ENCODE data around the gene ADAM8.
"Not testable (repeated sequence)": the region's sequence is repeated elsewhere in the genome, so short reads cannot be mapped to it uniquely, and the experiment has no call there.

ADAM8 gene

DNA sequence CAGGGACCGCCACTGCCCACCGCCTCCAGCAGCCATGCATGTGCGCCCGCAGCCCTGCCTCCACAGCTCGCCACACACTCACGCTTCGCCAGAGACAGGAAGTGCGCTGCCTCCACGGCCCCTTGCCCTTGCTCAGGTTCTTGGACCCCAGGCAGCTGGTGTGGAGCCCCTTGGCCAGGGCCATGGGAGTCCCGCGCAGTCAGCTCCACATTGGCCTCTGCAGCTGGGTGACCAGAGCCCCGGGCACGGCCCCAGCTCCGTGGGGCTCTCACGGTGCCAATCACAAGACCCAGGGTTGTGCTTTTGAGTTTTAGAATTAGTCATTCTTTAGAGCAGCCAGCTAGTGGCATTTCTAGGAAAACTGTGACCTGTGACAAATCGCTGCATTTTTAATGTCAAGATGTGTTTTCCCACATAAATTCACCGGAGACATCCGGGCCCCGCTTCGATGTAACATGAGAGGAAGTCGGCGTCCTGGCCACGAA lies 50.9 kb downstream of the ADAM8 start:
- DNase-seq (ENCODE audit: low spot score), result peak; percentile 29
- Mint-ChIP-seq H3K9me3 (no peaks in the 10 kb centered on the region), H3K36me3 (ENCODE audit: low read depth) (no peaks in the 10 kb centered on the region), H3K4me3 (peak overlapping the region; percentile 46), H3K27ac (peak overlapping the region; percentile 55), H3K4me1 (ENCODE audit: low read depth) (peaks cover 12% of the 10 kb centered on the region), H3K27me3 (ENCODE audit: low read depth) (peaks cover 22% of the 10 kb centered on the region)

DNA sequence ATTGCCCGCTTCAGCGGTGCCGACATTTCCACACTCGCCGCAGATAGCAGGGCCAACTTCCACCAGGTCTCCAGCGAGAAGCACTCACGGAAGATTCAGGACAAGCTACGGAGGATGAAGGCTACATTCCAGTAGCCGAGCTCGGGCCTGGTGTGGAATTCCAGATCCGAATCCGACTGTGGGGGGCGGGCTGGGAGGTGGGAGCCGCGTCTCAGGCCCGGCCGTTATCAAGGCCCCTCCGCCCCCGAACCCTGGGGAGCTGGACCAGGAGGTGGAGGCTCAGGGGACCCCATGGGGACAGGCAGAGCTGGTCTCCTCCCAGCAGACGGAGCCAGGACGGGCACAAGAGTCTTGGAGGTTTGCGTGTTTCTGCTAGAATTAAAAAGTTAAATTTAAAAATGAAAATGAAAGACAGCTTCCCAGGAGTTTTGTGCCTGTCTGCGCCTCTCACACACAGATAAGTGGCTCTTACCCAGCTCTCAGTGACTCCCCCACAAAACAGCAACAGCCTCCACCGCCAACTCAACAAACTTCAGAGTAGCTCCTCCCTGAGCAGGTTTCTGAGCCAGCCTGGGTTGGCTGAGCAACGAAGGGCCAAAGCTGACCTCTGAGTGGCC lies 51.8 kb downstream of the ADAM8 start:
- no peaks in the 10 kb centered on the region for H3K9me3 Mint-ChIP-seq
- no peak for DNase-seq (ENCODE audit: low spot score)
- H3K27me3 Mint-ChIP-seq (ENCODE audit: low read depth), result peaks cover 22% of the 10 kb centered on the region
- H3K27ac Mint-ChIP-seq, result no peak overlapping the region
- peak overlapping the region; percentile 36 for H3K4me3 Mint-ChIP-seq
- no peaks in the 10 kb centered on the region for H3K36me3 Mint-ChIP-seq (ENCODE audit: low read depth)
- peaks cover 12% of the 10 kb centered on the region for H3K4me1 Mint-ChIP-seq (ENCODE audit: low read depth)

DNA sequence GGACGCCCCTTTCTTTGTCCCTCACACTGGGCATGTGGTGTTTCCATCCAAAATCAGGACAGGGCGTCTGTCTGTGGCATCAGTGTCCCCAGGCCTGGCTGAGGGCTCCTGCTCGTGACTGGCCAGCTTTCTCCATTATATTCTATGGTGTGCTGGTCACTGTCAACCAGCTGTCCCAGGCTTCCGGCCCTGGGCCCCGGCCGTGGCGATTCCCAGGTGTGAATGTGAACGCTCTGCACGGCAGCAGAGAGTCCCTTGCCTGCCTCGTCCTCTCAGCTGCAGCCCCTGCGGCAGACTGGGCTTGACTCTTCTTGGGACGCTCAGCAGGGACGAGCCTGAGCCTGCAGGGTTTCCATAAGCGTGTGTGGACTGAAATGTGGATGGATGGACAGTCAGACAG lies 52.6 kb downstream of the ADAM8 start:
- Mint-ChIP-seq H3K4me3 (no peak overlapping the region), H3K4me1 (ENCODE audit: low read depth) (peaks cover 12% of the 10 kb centered on the region), H3K27ac (no peak overlapping the region), H3K36me3 (ENCODE audit: low read depth) (no peaks in the 10 kb centered on the region), H3K9me3 (no peaks in the 10 kb centered on the region), H3K27me3 (ENCODE audit: low read depth) (peaks cover 17% of the 10 kb centered on the region)
- DNase-seq (ENCODE audit: low spot score), result no peak

DNA sequence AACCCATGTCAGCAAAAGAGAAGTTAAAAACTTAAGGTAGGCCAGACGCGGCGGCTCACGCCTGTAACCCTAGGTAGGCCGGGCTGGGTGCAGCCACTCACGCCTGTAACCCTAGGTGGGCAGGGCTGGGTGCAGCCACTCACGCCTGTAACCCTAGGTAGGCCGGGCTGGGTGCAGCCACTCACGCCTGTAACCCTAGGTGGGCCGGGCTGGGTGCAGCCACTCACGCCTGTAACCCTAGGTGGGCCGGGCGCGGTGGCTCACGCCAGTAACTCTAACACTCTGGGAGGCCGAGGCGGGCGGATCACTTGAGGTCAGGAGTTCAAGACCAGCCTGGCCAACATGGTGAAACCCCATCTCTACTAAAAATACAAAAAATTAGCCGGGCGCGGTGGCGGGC lies 54.9 kb downstream of the ADAM8 start:
- DNase-seq (ENCODE audit: low spot score); H3K27me3 Mint-ChIP-seq (ENCODE audit: low read depth); H3K9me3 Mint-ChIP-seq; H3K36me3 Mint-ChIP-seq (ENCODE audit: low read depth); H3K4me3 Mint-ChIP-seq; H3K27ac Mint-ChIP-seq: not testable (repeated sequence)
- H3K4me1 Mint-ChIP-seq (ENCODE audit: low read depth), result peaks cover 12% of the 10 kb centered on the region

- H3K27me3 Mint-ChIP-seq (ENCODE audit: low read depth), result no peaks in the 10 kb centered on the region
These were observed 55.3 kb downstream of the ADAM8 start for GRCh38 chr10:133221331-133221730.

DNA sequence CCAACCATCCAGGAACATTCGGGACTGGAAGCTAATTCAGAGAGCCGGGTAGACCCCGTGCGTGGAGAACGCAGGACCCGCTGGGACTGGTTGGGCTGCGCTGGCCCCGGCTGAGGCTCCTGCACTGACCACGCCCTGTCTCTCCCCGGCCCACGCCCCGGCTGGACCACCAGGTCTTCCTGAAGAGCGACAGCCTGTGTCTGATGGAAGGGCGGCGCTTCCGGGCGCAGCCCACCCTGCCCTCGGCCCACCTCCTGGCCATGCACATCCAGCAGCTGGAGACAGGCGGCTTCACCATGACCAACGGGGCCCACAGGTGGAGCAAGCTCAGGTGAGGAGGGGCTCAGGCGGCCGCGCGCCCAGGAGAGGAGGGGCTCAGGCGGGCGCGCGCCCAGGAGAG lies 56.9 kb downstream of the ADAM8 start:
- Mint-ChIP-seq H3K27ac (no peak overlapping the region), H3K4me3 (no peak overlapping the region), H3K4me1 (ENCODE audit: low read depth) (no peaks in the 10 kb centered on the region), H3K36me3 (ENCODE audit: low read depth) (no peaks in the 10 kb centered on the region), H3K27me3 (ENCODE audit: low read depth) (no peaks in the 10 kb centered on the region), H3K9me3 (no peaks in the 10 kb centered on the region)
- DNase-seq (ENCODE audit: low spot score), result no peak

More at GRCh38 chr10:133221331-133221730, 55.3 kb downstream of the ADAM8 start:
- Mint-ChIP-seq H3K4me3 (no peak overlapping the region), H3K27ac (peak overlapping the region; percentile 60), H3K9me3 (no peaks in the 10 kb centered on the region), H3K4me1 (ENCODE audit: low read depth) (peaks cover 8% of the 10 kb centered on the region), H3K36me3 (ENCODE audit: low read depth) (no peaks in the 10 kb centered on the region)
- DNase-seq (ENCODE audit: low spot score), result no peak

GRCh38 chr10:133218891-133219290 lies 57.8 kb downstream of the ADAM8 start:
- H3K9me3 Mint-ChIP-seq, result no peaks in the 10 kb centered on the region
- no peaks in the 10 kb centered on the region for H3K36me3 Mint-ChIP-seq (ENCODE audit: low read depth)
- no peaks in the 10 kb centered on the region for H3K27me3 Mint-ChIP-seq (ENCODE audit: low read depth)
- no peaks in the 10 kb centered on the region for H3K4me1 Mint-ChIP-seq (ENCODE audit: low read depth)
- no peak for DNase-seq (ENCODE audit: low spot score)
- no peak overlapping the region for H3K4me3 Mint-ChIP-seq
- no peak overlapping the region for H3K27ac Mint-ChIP-seq

DNA sequence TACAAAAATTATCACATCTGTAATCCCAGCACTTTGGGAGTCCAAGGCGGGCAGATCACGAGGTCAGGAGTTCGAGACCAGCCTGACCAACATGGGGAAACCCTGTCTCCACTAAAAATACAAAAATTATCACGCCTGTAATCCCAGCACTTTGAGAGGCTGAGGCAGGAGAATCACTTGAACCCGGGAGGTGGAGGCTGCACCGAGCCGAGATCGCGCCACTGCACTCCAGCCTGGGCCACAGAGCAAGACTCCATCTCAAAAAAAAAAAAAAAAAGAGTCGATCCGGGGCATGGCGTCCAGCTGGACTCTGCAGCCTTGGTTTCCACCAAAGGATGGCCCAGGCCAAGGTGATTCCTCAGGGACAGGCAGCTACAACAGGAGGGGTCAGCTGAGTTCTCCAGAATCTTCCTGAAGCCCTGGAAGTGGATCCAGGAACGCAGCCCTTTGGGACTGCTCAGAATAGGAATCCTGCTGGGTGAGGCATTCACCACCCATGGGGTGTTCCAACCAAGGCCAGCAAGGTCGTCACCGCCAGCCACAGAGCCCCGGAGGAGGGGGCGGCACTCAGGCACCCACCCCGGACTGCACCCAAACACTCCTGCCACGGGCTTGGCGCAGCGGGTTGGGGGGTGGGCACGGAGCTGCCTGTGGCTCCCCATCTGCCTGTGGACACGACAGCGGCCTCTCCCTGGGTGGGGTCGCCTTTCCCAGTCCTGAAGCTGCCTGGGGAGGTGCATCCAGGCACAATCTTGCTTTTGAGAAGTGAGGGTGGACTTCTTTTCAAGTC lies 58.7 kb downstream of the ADAM8 start:
- Mint-ChIP-seq H3K9me3 (no peaks in the 10 kb centered on the region), H3K36me3 (ENCODE audit: low read depth) (no peaks in the 10 kb centered on the region), H3K27ac (no peak overlapping the region), H3K4me3 (no peak overlapping the region), H3K4me1 (ENCODE audit: low read depth) (no peaks in the 10 kb centered on the region), H3K27me3 (ENCODE audit: low read depth) (no peaks in the 10 kb centered on the region)
- no peak for DNase-seq (ENCODE audit: low spot score)

DNA sequence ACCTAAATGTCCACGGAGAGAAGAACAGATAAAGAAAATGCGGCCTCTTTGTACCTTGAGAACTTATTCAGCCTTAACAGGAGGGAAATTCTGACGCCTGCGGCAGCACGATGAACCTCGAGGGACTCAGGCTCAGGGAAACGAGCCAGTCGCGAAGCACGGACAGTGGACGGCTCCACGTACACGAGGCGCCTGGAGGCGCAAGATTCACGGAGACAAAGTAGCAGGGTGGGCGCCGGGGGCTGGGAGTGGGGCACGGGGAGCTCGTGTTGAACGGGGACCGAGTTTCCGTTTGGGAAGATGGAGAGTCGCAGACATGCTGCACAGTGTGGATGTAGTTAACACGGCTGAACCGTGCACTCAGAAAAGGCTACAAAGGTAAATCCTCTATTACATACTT lies 59.9 kb downstream of the ADAM8 start:
- Mint-ChIP-seq H3K9me3 (no peaks in the 10 kb centered on the region), H3K27ac (no peak overlapping the region), H3K4me1 (ENCODE audit: low read depth) (no peaks in the 10 kb centered on the region), H3K4me3 (no peak overlapping the region), H3K27me3 (ENCODE audit: low read depth) (no peaks in the 10 kb centered on the region), H3K36me3 (ENCODE audit: low read depth) (no peaks in the 10 kb centered on the region)
- no peak for DNase-seq (ENCODE audit: low spot score)

GRCh38 chr10:133215586-133215985 lies 61.1 kb downstream of the ADAM8 start:
- Mint-ChIP-seq H3K36me3 (ENCODE audit: low read depth) (no peaks in the 10 kb centered on the region), H3K27me3 (ENCODE audit: low read depth) (no peaks in the 10 kb centered on the region), H3K27ac (no peak overlapping the region), H3K4me1 (ENCODE audit: low read depth) (peaks cover under 1% of the 10 kb centered on the region), H3K9me3 (no peaks in the 10 kb centered on the region), H3K4me3 (no peak overlapping the region)
- DNase-seq (ENCODE audit: low spot score), result no peak

- H3K27ac Mint-ChIP-seq, result no peak overlapping the region
- H3K4me1 Mint-ChIP-seq (ENCODE audit: low read depth), result peaks cover 2% of the 10 kb centered on the region
- no peak overlapping the region for H3K4me3 Mint-ChIP-seq
- no peaks in the 10 kb centered on the region for H3K27me3 Mint-ChIP-seq (ENCODE audit: low read depth)
- H3K36me3 Mint-ChIP-seq (ENCODE audit: low read depth), result no peaks in the 10 kb centered on the region
- DNase-seq (ENCODE audit: low spot score), result no peak
- no peaks in the 10 kb centered on the region for H3K9me3 Mint-ChIP-seq
These were observed 61.9 kb downstream of the ADAM8 start for GRCh38 chr10:133214468-133215410.

DNA sequence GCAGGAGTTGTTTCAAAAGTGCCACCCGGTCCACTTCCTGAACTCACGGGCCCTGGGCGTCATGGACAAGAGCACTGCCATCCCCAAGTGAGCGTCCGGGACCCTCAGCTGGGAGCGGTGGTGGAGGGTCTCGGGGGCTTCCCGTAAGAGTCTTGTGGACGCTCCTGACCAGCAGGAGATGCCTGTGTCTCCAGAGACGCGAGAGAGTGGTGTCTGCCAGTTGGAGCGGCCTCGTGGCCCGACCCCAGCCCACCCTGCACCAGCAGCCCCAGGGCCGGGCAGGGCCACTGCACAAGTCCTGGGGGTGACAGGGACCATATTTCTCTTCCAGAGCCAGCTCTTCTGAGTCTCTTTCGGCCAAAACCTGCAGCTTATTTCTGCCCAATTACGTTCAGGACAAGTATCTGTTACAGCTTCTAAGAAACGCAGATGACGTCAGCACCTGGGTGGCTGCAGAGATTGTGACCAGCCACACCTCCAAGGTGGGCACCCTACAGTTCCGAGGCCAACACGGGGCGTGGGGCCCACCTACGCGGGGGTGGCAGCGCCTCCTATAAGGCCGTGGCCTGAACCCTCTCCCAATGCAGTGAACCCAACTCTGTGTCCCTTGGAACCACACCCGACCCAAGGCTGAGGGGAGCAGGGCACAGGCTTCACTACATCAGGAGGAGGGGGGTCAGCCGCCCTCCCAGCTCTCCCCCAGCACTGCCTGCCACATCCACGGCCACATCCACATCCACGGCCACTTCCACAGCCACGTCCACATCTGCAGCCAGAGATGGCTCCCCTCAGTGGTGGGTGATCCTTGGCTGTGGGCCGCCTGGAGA lies 62.8 kb downstream of the ADAM8 start:
- Mint-ChIP-seq H3K27ac (no peak overlapping the region), H3K9me3 (no peaks in the 10 kb centered on the region), H3K4me3 (no peak overlapping the region), H3K4me1 (ENCODE audit: low read depth) (peaks cover 2% of the 10 kb centered on the region), H3K27me3 (ENCODE audit: low read depth) (no peaks in the 10 kb centered on the region), H3K36me3 (ENCODE audit: low read depth) (no peaks in the 10 kb centered on the region)
- no peak for DNase-seq (ENCODE audit: low spot score)

- H3K27me3 Mint-ChIP-seq (ENCODE audit: low read depth), result no peaks in the 10 kb centered on the region
- H3K27ac Mint-ChIP-seq, result no peak overlapping the region
- DNase-seq (ENCODE audit: low spot score), result no peak
- no peaks in the 10 kb centered on the region for H3K9me3 Mint-ChIP-seq
- H3K4me1 Mint-ChIP-seq (ENCODE audit: low read depth), result peaks cover 2% of the 10 kb centered on the region
- no peak overlapping the region for H3K4me3 Mint-ChIP-seq
- no peaks in the 10 kb centered on the region for H3K36me3 Mint-ChIP-seq (ENCODE audit: low read depth)
These were observed 63.7 kb downstream of the ADAM8 start for GRCh38 chr10:133212853-133213494.
